H1 (cell line): Measurements from ENCODE around the gene IZUMO2. TPM values are rescaled to one million over a fixed set of nuclear protein-coding genes. Genes with fewer than 3 reads are reported as not detected.

Experiments
- CTCF ChIA-PET: fragments of 300-600 bp; sonication (Branson Sonifier 250); formaldehyde crosslinking; loops from one replicate; lab custom pipeline; 2021; ENCODE audit not compliant: partially characterized antibody; lab: Charles Lee
- POLR2A ChIA-PET: fragments of 300-600 bp; sonication (Branson Sonifier 250); formaldehyde crosslinking; loops from one replicate; lab custom pipeline; 2021; ENCODE audit warnings: inconsistent platforms; ENCODE audit not compliant: partially characterized antibody; lab: Charles Lee
- DNase-seq, 2 experiments: peaks; one replicate each; pipeline versions ENCODE4 v3.0.0 to v3.0.0-alpha.2; 2010 to 2022; ENCODE audit warnings: low spot score in 2 of 2, low read depth in 1 of 2, mixed read lengths in 1 of 2
- FAIRE-seq: peaks from 2 replicates; lab custom pipeline; 2011; peaks lifted over from hg19 to GRCh38; lab: Jason Lieb, UNC
- H2AFZ ChIP-seq: 2 replicates; pipeline ENCODE4 v1.8.1; 2012; ENCODE audit warnings: low read length, inconsistent platforms
- H2AK5ac ChIP-seq: 2 replicates; pipeline ENCODE4 v1.6.1; 2013; ENCODE audit warnings: low read depth, low read length
- H2BK120ac ChIP-seq: replicated peaks from 2 replicates; pipeline ENCODE3; 2013; ENCODE audit warnings: low read depth, low read length, inconsistent platforms
- H2BK12ac ChIP-seq: 2 replicates; pipeline ENCODE4 v1.6.1; 2013; ENCODE audit warnings: low read depth, low read length
- H2BK15ac ChIP-seq: 2 replicates; pipeline ENCODE4 v1.6.1; 2013; ENCODE audit warnings: low read length
- H2BK20ac ChIP-seq: 2 replicates; pipeline ENCODE4 v1.6.1; 2013; ENCODE audit warnings: low read length
- H2BK5ac ChIP-seq: 2 replicates; pipeline ENCODE4 v1.6.1; 2013; ENCODE audit warnings: low read depth, low read length
- H3K14ac ChIP-seq: 2 replicates; pipeline ENCODE4 v1.6.1; 2013; ENCODE audit warnings: inconsistent platforms; ENCODE audit not compliant: insufficient read length
- H3K18ac ChIP-seq: 2 replicates; pipeline ENCODE4 v1.6.1; 2013; ENCODE audit warnings: low read length; ENCODE audit errors: extremely low read depth
- H3K23ac ChIP-seq: 2 replicates; pipeline ENCODE4 v1.6.1; 2013; ENCODE audit warnings: inconsistent platforms; ENCODE audit not compliant: insufficient read length
- H3K23me2 ChIP-seq: 2 replicates; pipeline ENCODE4 v1.6.1; 2013; ENCODE audit warnings: low read depth, low read length
- H3K27ac ChIP-seq: 2 replicates; pipeline ENCODE4 v1.6.1; 2011; ENCODE audit warnings: low read depth, low read length, inconsistent platforms
- H3K27me3 ChIP-seq, 4 experiments: replicated peaks in 1 of 4; 1 replicate in 1 of 4; 2 replicates in 3 of 4; pipeline versions ENCODE4 v1.6.1 to v1.8.1; 2011 to 2013; ENCODE audit warnings: low read length in 3 of 4, mild to moderate bottlenecking in 3 of 4, inconsistent platforms in 2 of 4, mixed read lengths in 2 of 4, moderate library complexity in 1 of 4; ENCODE audit not compliant: control insufficient read depth in 3 of 4, insufficient read depth in 3 of 4; ENCODE audit errors: extremely low read depth in 1 of 4
- H3K36me3 ChIP-seq, 4 experiments: 2 replicates each; pipeline versions ENCODE4 v1.6.1 to v1.8.1; 2011 to 2013; ENCODE audit warnings: mild to moderate bottlenecking in 4 of 4, low read length in 3 of 4, moderate library complexity in 2 of 4, control low read depth in 1 of 4, inconsistent platforms in 1 of 4; ENCODE audit not compliant: insufficient read depth in 4 of 4, control insufficient read depth in 2 of 4
- H3K4ac ChIP-seq: replicated peaks from 2 replicates; pipeline ENCODE3; 2013; ENCODE audit warnings: low read length, low read depth, mixed read lengths, inconsistent platforms; ENCODE audit not compliant: insufficient read length
- H3K4me1 ChIP-seq, 4 experiments: replicated peaks in 1 of 4; 1 replicate in 1 of 4; 2 replicates in 3 of 4; pipeline versions ENCODE4 v1.6.1 to v1.8.1; 2011 to 2013; ENCODE audit warnings: low read length in 3 of 4, inconsistent platforms in 2 of 4, mixed read lengths in 1 of 4; ENCODE audit not compliant: insufficient read depth in 4 of 4, control insufficient read depth in 3 of 4
- H3K4me2 ChIP-seq, 2 experiments: 2 replicates each; pipeline versions ENCODE4 v1.6.1 to v1.8.1; 2011 to 2013; ENCODE audit warnings: low read depth in 2 of 2, low read length in 2 of 2, control low read depth in 1 of 2, inconsistent platforms in 1 of 2, mild to moderate bottlenecking in 1 of 2; ENCODE audit not compliant: insufficient read depth in 1 of 2
- H3K4me3 ChIP-seq, 4 experiments: fragments of 200-600, 300-600 bp in 1 of 4; sonication (generic), shearing (Covaris generic), sonication (Bioruptor Twin) in 1 of 4; 2 replicates each; pipeline versions ENCODE4 v1.5.1 to v1.8.1; 2011 to 2016; ENCODE audit warnings: low read length in 4 of 4, low read depth in 3 of 4, control low read depth in 2 of 4, inconsistent platforms in 2 of 4, mild to moderate bottlenecking in 2 of 4, mixed read lengths in 1 of 4, moderate library complexity in 1 of 4; ENCODE audit not compliant: insufficient read depth in 2 of 4; ENCODE audit errors: extremely low read depth in 1 of 4
- H3K56ac ChIP-seq: replicated peaks from 2 replicates; pipeline ENCODE3; 2013; ENCODE audit warnings: low read depth, mild to moderate bottlenecking, mixed read lengths, low read length, inconsistent platforms; ENCODE audit not compliant: insufficient read length
- H3K79me1 ChIP-seq: 2 replicates; pipeline ENCODE4 v1.6.1; 2013; ENCODE audit warnings: low read depth, low read length, control low read depth
- H3K79me2 ChIP-seq, 2 experiments: 2 replicates each; pipeline versions ENCODE4 v1.6.1 to v1.8.1; 2012 to 2013; ENCODE audit warnings: low read length in 2 of 2, mild to moderate bottlenecking in 2 of 2, inconsistent platforms in 1 of 2; ENCODE audit not compliant: insufficient read depth in 2 of 2, control insufficient read depth in 1 of 2
- H3K9ac ChIP-seq, 4 experiments: replicated peaks in 1 of 4; 1 replicate in 1 of 4; 2 replicates in 3 of 4; pipeline versions ENCODE4 v1.6.1 to v1.8.1; 2011 to 2013; ENCODE audit warnings: low read depth in 3 of 4, low read length in 3 of 4, control low read depth in 2 of 4, mild to moderate bottlenecking in 2 of 4, moderate library complexity in 2 of 4, inconsistent platforms in 1 of 4; ENCODE audit errors: extremely low read depth in 1 of 4
- H3K9me3 ChIP-seq, 2 experiments: 2 replicates each; pipeline versions ENCODE4 v1.6.1 to v1.8.1; 2012 to 2013; ENCODE audit warnings: mild to moderate bottlenecking in 2 of 2, moderate library complexity in 2 of 2, control low read depth in 1 of 2, inconsistent platforms in 1 of 2, low read depth in 1 of 2, low read length in 1 of 2, mixed read lengths in 1 of 2; ENCODE audit not compliant: insufficient read depth in 2 of 2
- H4K20me1 ChIP-seq, 2 experiments: replicated peaks in 1 of 2; 2 replicates each; pipeline versions ENCODE3 to v1.8.1; 2011 to 2013; ENCODE audit warnings: inconsistent platforms in 2 of 2, low read length in 2 of 2, mild to moderate bottlenecking in 1 of 2; ENCODE audit not compliant: insufficient read depth in 2 of 2, control insufficient read depth in 1 of 2
- H4K5ac ChIP-seq: 2 replicates; pipeline ENCODE4 v1.6.1; 2013; ENCODE audit warnings: low read length, low read depth, mixed read lengths, inconsistent platforms; ENCODE audit not compliant: insufficient read length
- H4K8ac ChIP-seq: 2 replicates; pipeline ENCODE4 v1.8.0; 2013; ENCODE audit warnings: mild to moderate bottlenecking, moderate library complexity, low read length, inconsistent platforms; ENCODE audit not compliant: insufficient read depth; ENCODE audit errors: extremely low read depth
- H4K91ac ChIP-seq: replicated peaks from 2 replicates; pipeline ENCODE3; 2013; ENCODE audit warnings: low read length, mixed read lengths, inconsistent platforms; ENCODE audit not compliant: insufficient read length
- BRCA1 ChIP-seq: IDR thresholded peaks from 2 replicates; pipeline ENCODE4 v1.6.1; 2012; ENCODE audit warnings: low read depth, low read length, improper control_type of control experiment
- CTBP2 ChIP-seq: IDR thresholded peaks from 2 replicates; pipeline ENCODE4 v1.7.0; 2011; ENCODE audit warnings: borderline replicate concordance, mild to moderate bottlenecking, moderate library complexity, mixed read lengths, low read length; ENCODE audit not compliant: insufficient read depth, insufficient read length
- EGR1 ChIP-seq: IDR thresholded peaks from 2 replicates; pipeline ENCODE4 v1.6.1; 2011; ENCODE audit warnings: low read depth, low read length, borderline replicate concordance
- EP300 ChIP-seq, 2 experiments: IDR thresholded peaks; 1 replicate in 1 of 2; 2 replicates in 1 of 2; pipeline ENCODE4 v1.6.1; 2011 to 2012; ENCODE audit warnings: low read depth in 2 of 2, low read length in 2 of 2, mild to moderate bottlenecking in 2 of 2, borderline replicate concordance in 1 of 2, inconsistent platforms in 1 of 2, moderate library complexity in 1 of 2
- GABPA ChIP-seq: IDR thresholded peaks from 2 replicates; pipeline ENCODE4 v1.6.1; 2011; ENCODE audit warnings: mild to moderate bottlenecking, low read length, moderate library complexity, borderline replicate concordance; ENCODE audit not compliant: insufficient read depth
- POLR2A ChIP-seq, 2 experiments: IDR thresholded peaks; 1 replicate in 1 of 2; 2 replicates in 1 of 2; pipeline ENCODE4 v1.6.1; 2011; ENCODE audit warnings: low read depth in 2 of 2, low read length in 2 of 2, mild to moderate bottlenecking in 2 of 2; ENCODE audit errors: control extremely low read depth in 1 of 2
- SIN3A ChIP-seq, 2 experiments: IDR thresholded peaks in 1 of 2; conservative IDR thresholded peaks in 1 of 2; 2 replicates each; pipeline ENCODE4 v1.6.1; 2011 to 2012; ENCODE audit warnings: low read length in 2 of 2, improper control_type of control experiment in 1 of 2, low read depth in 1 of 2, mild to moderate bottlenecking in 1 of 2
- SP1 ChIP-seq: IDR thresholded peaks from 2 replicates; pipeline ENCODE4 v1.6.1; 2011; ENCODE audit warnings: low read depth, low read length
- TAF1 ChIP-seq: IDR thresholded peaks from 2 replicates; pipeline ENCODE4 v1.6.1; 2011; ENCODE audit warnings: mild to moderate bottlenecking, low read depth, low read length
- WGBS, 2 experiments: shearing (Covaris generic) in 1 of 2; methylation state at CpG; one replicate each; pipeline versions ENCODE4 v1.1.6 to v1.1.7; 2013 to 2015; ENCODE audit warnings: low lambda C conversion rate in 2 of 2, mixed read lengths in 2 of 2, inconsistent platforms in 1 of 2, low coverage in 1 of 2, missing lambda C conversion rate in 1 of 2; ENCODE audit not compliant: insufficient replicate concordance in 2 of 2, insufficient coverage in 1 of 2, insufficient read length in 1 of 2; ENCODE audit errors: extremely low coverage in 1 of 2, missing lambda C conversion rate in 1 of 2; 5-methylcytosine and 5-hydroxymethylcytosine counted together
- polyA plus RNA-seq, 7 experiments: library from polyadenylated mRNA; depleted of rRNA in 3 of 7; stranded (reverse) in 5 of 7; unstranded in 2 of 7; fragments of >200 nt in 5 of 7; fragments of 200-250 nt in 2 of 7; gene quantifications; 1 replicate in 5 of 7; 2 replicates in 1 of 7; 4 replicates in 1 of 7; pipeline versions ENCODE4 v1.2.1 to v1.2.3, GENCODE V29; 2011 to 2013; ENCODE audit warnings: missing spikeins in 2 of 7, mixed read lengths in 2 of 7
- total RNA-seq: library from RNA; stranded (reverse); fragmentation: NEBNext Ultra II Directional; extraction: Animal tissue kit (Norgen Biotek cat#: 25700); gene quantifications from 2 replicates; pipeline ENCODE4 v1.2.1, GENCODE V29; 2021
- TF ChIP-seq, protein P1 (sequence below): IDR thresholded peaks from 2 replicates; pipeline ENCODE4 v1.6.1; 2012; ENCODE audit warnings: inconsistent platforms
- TF ChIP-seq, protein P2 (sequence below): IDR thresholded peaks from 2 replicates; pipeline ENCODE4 v1.6.1; 2011; ENCODE audit warnings: low read depth, mild to moderate bottlenecking, low read length; ENCODE audit not compliant: insufficient read depth

The IZUMO2 gene
- total and polyA plus RNA-seq, 2 of the 8 experiments (the other 6 are each of a cell fraction or from before 2014, with no cell fraction given), result 1.7 to 1.9 TPM

DNA sequence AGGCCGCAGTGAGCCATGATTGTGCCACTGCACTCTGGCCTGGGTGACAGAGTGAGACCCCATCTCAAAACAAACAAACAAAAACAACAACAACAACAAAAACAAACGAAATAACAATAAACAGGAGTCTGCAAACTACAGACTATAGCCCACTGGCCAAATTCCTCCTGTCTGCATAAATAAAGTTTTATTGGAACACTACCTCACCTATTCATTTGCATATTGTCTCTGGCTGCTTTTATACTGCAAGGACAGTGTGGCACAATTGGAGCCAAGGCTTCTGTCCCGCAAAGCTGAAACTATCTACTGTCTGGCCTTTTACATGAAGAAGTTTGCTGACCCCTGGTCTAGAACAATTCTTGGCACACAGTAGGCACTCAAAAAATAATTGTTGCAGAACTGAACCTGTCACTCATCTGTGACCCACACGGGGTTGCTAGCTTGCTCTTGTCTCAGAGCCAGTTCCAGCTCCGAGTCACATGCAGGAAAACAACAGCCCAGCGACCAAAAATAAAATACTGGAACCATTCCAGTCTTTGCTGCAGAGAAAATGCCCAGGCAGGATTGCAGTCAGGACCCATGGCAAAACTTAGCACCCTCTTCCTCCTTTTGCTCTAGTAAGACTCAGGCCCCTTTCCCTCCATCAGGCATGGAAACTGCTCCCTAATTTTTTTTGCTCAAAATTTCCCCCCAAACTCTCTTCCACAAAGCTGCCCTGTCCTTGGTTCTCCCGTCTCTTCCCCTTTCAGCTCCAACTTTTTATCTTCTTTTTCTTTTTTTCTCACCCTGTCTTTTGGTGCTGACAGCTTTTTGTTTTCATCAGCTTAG is 35.6 kb upstream of the IZUMO2 start:
- DNase-seq (no peak), FAIRE-seq (no peak)
- Histone ChIP-seq H3K4me2 (no peak overlapping the region), H3K9ac (no peak overlapping the region), H3K27ac (no peak overlapping the region), H4K8ac (no peak overlapping the region), H2BK15ac (no peak overlapping the region), H4K20me1 (peaks cover 0 to 3% of the 10 kb centered on the region in 2 experiments), H3K23me2 (peaks cover 5% of the 10 kb centered on the region; the same call in 1 of the 2 replicates), H2AFZ (no peak overlapping the region), H2BK12ac (no peak overlapping the region), H3K23ac (no peak overlapping the region), H3K18ac (no peak overlapping the region), H2AK5ac (no peak overlapping the region), H3K4ac (no peak overlapping the region), H3K4me3 (no peak overlapping the region), H3K79me2 (no peaks in the 10 kb centered on the region), H3K9me3 (no peaks in the 10 kb centered on the region), H2BK120ac (no peak overlapping the region), H3K14ac (no peak overlapping the region), H2BK5ac (no peak overlapping the region), H3K79me1 (no peaks in the 10 kb centered on the region), H4K91ac (no peak overlapping the region), H3K4me1 (no peaks in the 10 kb centered on the region), H2BK20ac (no peak overlapping the region), H4K5ac (no peak overlapping the region), H3K27me3 (peaks cover 0 to 13% (median 6%) of the 10 kb centered on the region in 4 experiments; a peak in 4 of 7 replicates), H3K36me3 (no peaks in the 10 kb centered on the region), H3K56ac (no peak overlapping the region)
- ChIA-PET POLR2A (no interaction called here), CTCF (interaction anchor here (0.6 to 1.5 kb wide), 7 partner anchors 18 to 1923 kb away, joined by 3 to 6 read pairs (median 3); no protein-coding TSS in a partner anchor)
- WGBS, 2 experiments, result 71% methylated on average over 7 of the region's 7 CpGs; no CpG with 5 or more reads in 1 of the 2 experiments
- TF ChIP-seq SP1, result no peak
- TF ChIP-seq EP300 (IDR thresholded peaks at IDR 0.05; ENCODE audit: borderline replicate concordance in 1 of 2, low read depth in 2 of 2, low read length in 2 of 2), result no peak
- no peak for TF ChIP-seq TAF1
- TF ChIP-seq CTBP2, result no peak
- no peak for TF ChIP-seq BRCA1
- TF ChIP-seq, protein P1, sequence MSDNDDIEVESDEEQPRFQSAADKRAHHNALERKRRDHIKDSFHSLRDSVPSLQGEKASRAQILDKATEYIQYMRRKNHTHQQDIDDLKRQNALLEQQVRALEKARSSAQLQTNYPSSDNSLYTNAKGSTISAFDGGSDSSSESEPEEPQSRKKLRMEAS, result no peak
- TF ChIP-seq SIN3A (conservative IDR thresholded peaks at IDR 0.05 in 1 of 2, IDR thresholded peaks at IDR 0.05 in 1 of 2; ENCODE audit: low read depth in 1 of 2, low read length in 2 of 2), result no peak
- TF ChIP-seq, protein P2, sequence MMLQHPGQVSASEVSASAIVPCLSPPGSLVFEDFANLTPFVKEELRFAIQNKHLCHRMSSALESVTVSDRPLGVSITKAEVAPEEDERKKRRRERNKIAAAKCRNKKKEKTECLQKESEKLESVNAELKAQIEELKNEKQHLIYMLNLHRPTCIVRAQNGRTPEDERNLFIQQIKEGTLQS, result no peak
- TF ChIP-seq GABPA, result no peak
- TF ChIP-seq POLR2A (IDR thresholded peaks at IDR 0.05; ENCODE audit: control extremely low read depth in 1 of 2, low read depth in 2 of 2, low read length in 2 of 2), result no peak
- no peak for TF ChIP-seq EGR1
